ENCODE measurements around the gene COL27A1. TPM values are rescaled to one million over a fixed set of nuclear protein-coding genes. Genes with fewer than 3 reads are reported as not detected.

The COL27A1 gene
- polyA plus RNA-seq, 1 of the 3 experiments (the other 2 are of a cell fraction): 8.7 TPM

DNA sequence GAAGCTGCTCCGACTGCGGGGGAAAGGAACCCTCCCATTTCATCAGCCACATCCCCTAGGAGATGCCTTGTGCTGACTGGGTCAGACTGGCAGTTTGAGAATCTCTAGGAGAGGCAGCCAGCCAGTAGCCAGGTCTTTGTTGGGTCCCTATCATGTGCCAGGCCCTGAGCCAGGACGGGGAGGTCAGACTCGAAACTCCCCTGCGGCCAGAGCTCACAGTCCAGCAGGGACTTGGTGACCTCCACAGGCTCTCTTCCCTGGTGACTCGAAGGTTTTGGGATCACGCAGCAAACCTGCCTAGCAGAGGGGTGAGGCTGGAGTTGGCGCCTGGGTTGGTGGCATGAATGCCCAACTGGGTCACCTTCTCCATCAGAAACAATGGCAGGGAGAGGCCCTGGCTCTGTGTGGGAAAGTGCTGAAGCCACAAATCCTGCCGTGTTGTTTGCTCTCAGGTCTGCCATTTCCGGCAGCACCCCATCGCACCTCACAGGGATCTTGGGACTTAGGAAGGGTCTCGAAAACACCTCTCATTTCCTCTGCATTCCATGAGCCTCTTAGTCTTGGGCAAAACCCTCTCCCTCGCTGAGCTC lies 153.1 kb downstream of the COL27A1 start:
- Histone ChIP-seq H2AFZ (ENCODE audit: low read depth) (no peak overlapping the region), H3K79me2 (ENCODE audit: insufficient read depth) (no peaks in the 10 kb centered on the region), H3K9me2 (no peaks in the 10 kb centered on the region), H3K4me1 (ENCODE audit: control insufficient read depth in 1 of 2, insufficient read depth in 2 of 2, low read depth in 1 of 2, low read length in 1 of 2) (peaks cover 0 to 5% of the 10 kb centered on the region in 2 experiments; a peak in 1 of 4 replicates), H3K27ac (ENCODE audit: low read depth in 2 of 2, low read length in 1 of 2) (no peak overlapping the region), H3K9me3 (no peaks in the 10 kb centered on the region), H3K36me3 (replicated peaks in 1 of 2; ENCODE audit: control insufficient read depth in 1 of 2, insufficient read depth in 2 of 2, low read length in 1 of 2) (peaks cover 0 to 3% of the 10 kb centered on the region in 2 experiments), H3K4me2 (no peak overlapping the region), H3K9ac (no peak overlapping the region), H3F3A (replicated peaks; ENCODE audit: insufficient read depth) (no peaks in the 10 kb centered on the region), H3K4me3 (ENCODE audit: low read depth in 2 of 2, low read length in 1 of 2) (no peak overlapping the region), H4K20me1 (ENCODE audit: insufficient read depth) (no peaks in the 10 kb centered on the region), H3K27me3 (ENCODE audit: insufficient read depth) (no peaks in the 10 kb centered on the region)
- POLR2A ChIA-PET: no interaction called here
- 88% methylated on average over 5 of the region's 13 CpGs for WGBS (ENCODE audit: low lambda C conversion rate)
- no peak for DNase-seq
- TF ChIP-seq, protein P1, sequence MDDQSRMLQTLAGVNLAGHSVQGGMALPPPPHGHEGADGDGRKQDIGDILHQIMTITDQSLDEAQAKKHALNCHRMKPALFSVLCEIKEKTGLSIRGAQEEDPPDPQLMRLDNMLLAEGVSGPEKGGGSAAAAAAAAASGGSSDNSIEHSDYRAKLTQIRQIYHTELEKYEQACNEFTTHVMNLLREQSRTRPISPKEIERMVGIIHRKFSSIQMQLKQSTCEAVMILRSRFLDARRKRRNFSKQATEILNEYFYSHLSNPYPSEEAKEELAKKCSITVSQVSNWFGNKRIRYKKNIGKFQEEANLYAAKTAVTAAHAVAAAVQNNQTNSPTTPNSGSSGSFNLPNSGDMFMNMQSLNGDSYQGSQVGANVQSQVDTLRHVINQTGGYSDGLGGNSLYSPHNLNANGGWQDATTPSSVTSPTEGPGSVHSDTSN (IDR thresholded peaks at IDR 0.05): no peak
- TF ChIP-seq CHD2 (IDR thresholded peaks at IDR 0.05; ENCODE audit: low read length, partially characterized antibody) (no peak), MXI1 (IDR thresholded peaks at IDR 0.05; ENCODE audit: low read depth, low read length) (no peak), NRF1 (IDR thresholded peaks at IDR 0.05; ENCODE audit: low read depth, low read length) (no peak), RXRA (IDR thresholded peaks at IDR 0.05; ENCODE audit: borderline replicate concordance, low read depth) (no peak), POLR2AphosphoS5 (IDR thresholded peaks at IDR 0.05; ENCODE audit: low read depth, low read length) (no peak), SIN3A (IDR thresholded peaks at IDR 0.05; ENCODE audit: borderline replicate concordance, low read depth, low read length) (no peak), RFX5 (IDR thresholded peaks at IDR 0.05; ENCODE audit: low read length) (no peak), JUND (IDR thresholded peaks at IDR 0.05) (no peak), FOSL2 (IDR thresholded peaks at IDR 0.05; ENCODE audit: borderline replicate concordance, low read depth) (no peak), YY1 (IDR thresholded peaks at IDR 0.05; ENCODE audit: low read depth) (no peak), GATA2 (CRISPR knock-in tag; IDR thresholded peaks at IDR 0.05) (no peak)
- TF ChIP-seq, protein P2, sequence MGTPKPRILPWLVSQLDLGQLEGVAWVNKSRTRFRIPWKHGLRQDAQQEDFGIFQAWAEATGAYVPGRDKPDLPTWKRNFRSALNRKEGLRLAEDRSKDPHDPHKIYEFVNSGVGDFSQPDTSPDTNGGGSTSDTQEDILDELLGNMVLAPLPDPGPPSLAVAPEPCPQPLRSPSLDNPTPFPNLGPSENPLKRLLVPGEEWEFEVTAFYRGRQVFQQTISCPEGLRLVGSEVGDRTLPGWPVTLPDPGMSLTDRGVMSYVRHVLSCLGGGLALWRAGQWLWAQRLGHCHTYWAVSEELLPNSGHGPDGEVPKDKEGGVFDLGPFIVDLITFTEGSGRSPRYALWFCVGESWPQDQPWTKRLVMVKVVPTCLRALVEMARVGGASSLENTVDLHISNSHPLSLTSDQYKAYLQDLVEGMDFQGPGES (IDR thresholded peaks at IDR 0.05; ENCODE audit: low read depth, low read length): no peak
- TF ChIP-seq, protein P3, sequence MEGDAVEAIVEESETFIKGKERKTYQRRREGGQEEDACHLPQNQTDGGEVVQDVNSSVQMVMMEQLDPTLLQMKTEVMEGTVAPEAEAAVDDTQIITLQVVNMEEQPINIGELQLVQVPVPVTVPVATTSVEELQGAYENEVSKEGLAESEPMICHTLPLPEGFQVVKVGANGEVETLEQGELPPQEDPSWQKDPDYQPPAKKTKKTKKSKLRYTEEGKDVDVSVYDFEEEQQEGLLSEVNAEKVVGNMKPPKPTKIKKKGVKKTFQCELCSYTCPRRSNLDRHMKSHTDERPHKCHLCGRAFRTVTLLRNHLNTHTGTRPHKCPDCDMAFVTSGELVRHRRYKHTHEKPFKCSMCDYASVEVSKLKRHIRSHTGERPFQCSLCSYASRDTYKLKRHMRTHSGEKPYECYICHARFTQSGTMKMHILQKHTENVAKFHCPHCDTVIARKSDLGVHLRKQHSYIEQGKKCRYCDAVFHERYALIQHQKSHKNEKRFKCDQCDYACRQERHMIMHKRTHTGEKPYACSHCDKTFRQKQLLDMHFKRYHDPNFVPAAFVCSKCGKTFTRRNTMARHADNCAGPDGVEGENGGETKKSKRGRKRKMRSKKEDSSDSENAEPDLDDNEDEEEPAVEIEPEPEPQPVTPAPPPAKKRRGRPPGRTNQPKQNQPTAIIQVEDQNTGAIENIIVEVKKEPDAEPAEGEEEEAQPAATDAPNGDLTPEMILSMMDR (IDR thresholded peaks at IDR 0.05): no peak
- TF ChIP-seq, protein P4, sequence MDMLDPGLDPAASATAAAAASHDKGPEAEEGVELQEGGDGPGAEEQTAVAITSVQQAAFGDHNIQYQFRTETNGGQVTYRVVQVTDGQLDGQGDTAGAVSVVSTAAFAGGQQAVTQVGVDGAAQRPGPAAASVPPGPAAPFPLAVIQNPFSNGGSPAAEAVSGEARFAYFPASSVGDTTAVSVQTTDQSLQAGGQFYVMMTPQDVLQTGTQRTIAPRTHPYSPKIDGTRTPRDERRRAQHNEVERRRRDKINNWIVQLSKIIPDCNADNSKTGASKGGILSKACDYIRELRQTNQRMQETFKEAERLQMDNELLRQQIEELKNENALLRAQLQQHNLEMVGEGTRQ (IDR thresholded peaks at IDR 0.05; ENCODE audit: borderline replicate concordance, low read depth, low read length): no peak
- CTCF ChIA-PET: interaction anchor here (2.3 kb wide), 1 partner anchor 153 kb away, joined by 8 read pairs; the partner anchor contains the start of gene COL27A1
